GM10248 (cell line): ENCODE results near the gene PPM1G.

Source experiments
- CTCF ChIA-PET: fragments of 300-600 bp; sonication (Branson Sonifier 250); formaldehyde crosslinking; extraction: SDS; loops from one replicate; lab custom pipeline; 2021; ENCODE audit warnings: antibody characterized with exemption; lab: Yijun Ruan, JAX
- POLR2A ChIA-PET: fragments of 350-650 bp; sonication (Branson Sonifier 250); formaldehyde crosslinking; extraction: SDS; loops from one replicate; lab custom pipeline; 2020; ENCODE audit warnings: antibody characterized with exemption; lab: Yijun Ruan, JAX
- DNase-seq: peaks from one replicate; pipeline ENCODE4 v3.0.0; 2012; ENCODE audit errors: extremely low spot score
- CTCF ChIP-seq: IDR thresholded peaks from 2 replicates; pipeline ENCODE4 v1.5.1; 2012; ENCODE audit warnings: mild to moderate bottlenecking, low read depth; ENCODE audit errors: extremely low read depth, missing control alignments, control extremely low read depth

The PPM1G gene

GRCh38 chr2:27379836-27380625 lies 29.4 kb downstream of the PPM1G start:
- no peak for TF ChIP-seq CTCF
- no peak for DNase-seq
- ChIA-PET POLR2A (interaction anchor here (0.5 to 2.0 kb wide), 4 partner anchors 9 to 49 kb away, joined by 3 to 7 read pairs (median 4); partner anchors contain the start of genes PPM1G and SNX17), CTCF (interaction anchor here (1.0 to 2.4 kb wide), 7 partner anchors 9 to 49 kb away, joined by 3 to 13 read pairs (median 4); partner anchors contain the start of genes EIF2B4, NRBP1 and SNX17)

DNA sequence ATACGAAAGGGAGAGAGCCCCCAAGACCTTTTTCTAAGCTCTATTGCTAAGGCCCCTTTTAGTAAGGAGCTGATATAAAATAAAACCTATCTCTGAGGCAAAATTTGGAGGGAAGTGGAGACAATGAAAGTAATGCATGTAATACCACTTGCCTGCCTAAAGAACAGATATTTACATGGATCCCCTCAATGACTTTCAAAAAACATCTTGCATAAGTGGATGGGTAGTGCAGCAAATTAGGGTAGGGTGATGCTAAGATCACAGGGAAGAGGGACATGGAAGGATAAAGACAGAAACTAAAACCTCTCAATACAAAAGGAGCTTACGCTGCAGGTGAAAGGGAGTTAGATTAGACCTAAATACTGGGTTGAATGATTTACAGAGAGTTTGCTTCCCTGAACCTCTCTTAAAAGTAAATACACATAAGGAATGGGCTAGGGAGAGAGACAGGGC lies 30.0 kb downstream of the PPM1G start:
- DNase-seq: no peak
- TF ChIP-seq CTCF: no peak
- ChIA-PET CTCF (interaction anchor here (1.1 to 2.4 kb wide), 5 partner anchors 8 to 49 kb away, joined by 3 to 13 read pairs (median 6); partner anchors contain the start of genes EIF2B4, NRBP1 and SNX17), POLR2A (interaction anchor here (0.6 to 1.5 kb wide), 3 partner anchors 30 to 308 kb away, joined by 3 to 4 read pairs (median 3); partner anchors contain the start of genes OST4 and PPM1G)

DNA sequence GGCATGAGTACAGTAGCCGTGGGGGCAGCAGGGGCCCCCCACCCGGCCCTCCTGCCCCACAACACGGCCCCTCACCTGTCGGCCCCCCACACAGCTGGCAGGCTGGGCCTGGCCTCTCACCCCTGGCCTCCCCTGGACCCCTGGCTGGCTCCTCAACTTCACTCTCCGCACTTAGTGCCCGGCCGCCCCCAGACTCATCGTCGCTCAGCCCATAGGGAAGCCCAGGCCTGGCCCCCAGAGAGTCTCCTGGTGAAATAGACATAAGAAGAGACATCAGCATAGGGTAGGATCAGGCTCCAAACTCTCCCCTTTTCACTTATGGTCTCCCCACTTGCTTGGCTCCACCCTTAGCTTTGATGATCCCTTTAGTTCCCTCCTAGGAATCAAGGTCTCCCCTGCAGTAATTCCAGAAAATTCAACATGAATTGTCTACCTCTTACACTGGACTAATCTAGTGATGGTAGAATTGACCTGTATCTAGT lies 30.5 kb downstream of the PPM1G start:
- ChIA-PET CTCF (interaction anchor here (1.3 to 2.1 kb wide), 3 partner anchors 9 to 50 kb away, joined by 4 to 6 read pairs (median 4); partner anchors contain the start of genes EIF2B4 and NRBP1), POLR2A (interaction anchor here (0.6 kb wide), 1 partner anchor 308 kb away, joined by 3 read pairs; the partner anchor contains the start of gene OST4)
- no peak for TF ChIP-seq CTCF
- no peak for DNase-seq

- peak; percentile 19 for TF ChIP-seq CTCF
- CTCF ChIA-PET: interaction anchor here (1.4 to 2.1 kb wide), 2 partner anchors 9 to 51 kb away, joined by 4 to 6 read pairs; partner anchors contain the start of genes EIF2B4 and NRBP1
- DNase-seq: no peak
- POLR2A ChIA-PET: no interaction called here
Observed at GRCh38 chr2:27378096-27378808, 31.1 kb downstream of the PPM1G start.

GRCh38 chr2:27377618-27378095 lies 31.7 kb downstream of the PPM1G start:
- ChIA-PET CTCF (interaction anchor here (1.4 to 2.1 kb wide), 2 partner anchors 8 to 51 kb away, joined by 4 to 6 read pairs; partner anchors contain the start of genes EIF2B4 and NRBP1), POLR2A (no interaction called here)
- no peak for DNase-seq
- no peak for TF ChIP-seq CTCF
